GM12865 (cell line): ENCODE measurements around the gene PCOLCE2.

ENCODE experiments used
- DNase-seq: peaks from one replicate; pipeline ENCODE4 v3.0.0; 2010; ENCODE audit warnings: low read depth
- H3K4me3 ChIP-seq: 2 replicates; pipeline ENCODE4 v1.5.1; 2011; ENCODE audit warnings: mild to moderate bottlenecking, low read depth, low read length, control low read depth
- TF ChIP-seq, protein P1 (sequence below): IDR thresholded peaks from 2 replicates; pipeline ENCODE4 v1.5.1; 2011; ENCODE audit warnings: low read length, control low read depth, low read depth, inconsistent platforms; ENCODE audit not compliant: insufficient read depth; ENCODE audit errors: missing control alignments

PCOLCE2 gene

DNA sequence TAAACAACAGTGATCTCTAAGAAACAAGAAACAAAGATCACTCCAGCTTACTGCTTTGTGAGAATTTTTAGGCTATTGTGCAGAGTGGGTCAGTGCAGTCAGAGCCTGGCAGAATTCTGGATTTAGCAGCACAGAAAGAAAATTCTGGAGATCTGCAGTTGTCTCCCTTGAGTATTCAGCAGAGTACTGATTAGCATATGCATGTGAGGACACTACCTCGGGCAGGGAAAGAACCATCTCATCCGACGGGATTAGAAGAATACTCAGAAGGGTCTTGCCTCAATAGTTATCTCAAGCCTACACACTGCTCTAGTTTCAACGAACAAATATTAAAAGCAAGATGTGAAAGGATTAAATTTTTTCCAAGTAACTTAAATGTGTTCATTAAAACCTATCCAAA is 94.4 kb downstream of the PCOLCE2 start:
- no peak for DNase-seq
- TF ChIP-seq, protein P1, sequence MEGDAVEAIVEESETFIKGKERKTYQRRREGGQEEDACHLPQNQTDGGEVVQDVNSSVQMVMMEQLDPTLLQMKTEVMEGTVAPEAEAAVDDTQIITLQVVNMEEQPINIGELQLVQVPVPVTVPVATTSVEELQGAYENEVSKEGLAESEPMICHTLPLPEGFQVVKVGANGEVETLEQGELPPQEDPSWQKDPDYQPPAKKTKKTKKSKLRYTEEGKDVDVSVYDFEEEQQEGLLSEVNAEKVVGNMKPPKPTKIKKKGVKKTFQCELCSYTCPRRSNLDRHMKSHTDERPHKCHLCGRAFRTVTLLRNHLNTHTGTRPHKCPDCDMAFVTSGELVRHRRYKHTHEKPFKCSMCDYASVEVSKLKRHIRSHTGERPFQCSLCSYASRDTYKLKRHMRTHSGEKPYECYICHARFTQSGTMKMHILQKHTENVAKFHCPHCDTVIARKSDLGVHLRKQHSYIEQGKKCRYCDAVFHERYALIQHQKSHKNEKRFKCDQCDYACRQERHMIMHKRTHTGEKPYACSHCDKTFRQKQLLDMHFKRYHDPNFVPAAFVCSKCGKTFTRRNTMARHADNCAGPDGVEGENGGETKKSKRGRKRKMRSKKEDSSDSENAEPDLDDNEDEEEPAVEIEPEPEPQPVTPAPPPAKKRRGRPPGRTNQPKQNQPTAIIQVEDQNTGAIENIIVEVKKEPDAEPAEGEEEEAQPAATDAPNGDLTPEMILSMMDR: no peak
- H3K4me3 ChIP-seq: no peak overlapping the region

DNA sequence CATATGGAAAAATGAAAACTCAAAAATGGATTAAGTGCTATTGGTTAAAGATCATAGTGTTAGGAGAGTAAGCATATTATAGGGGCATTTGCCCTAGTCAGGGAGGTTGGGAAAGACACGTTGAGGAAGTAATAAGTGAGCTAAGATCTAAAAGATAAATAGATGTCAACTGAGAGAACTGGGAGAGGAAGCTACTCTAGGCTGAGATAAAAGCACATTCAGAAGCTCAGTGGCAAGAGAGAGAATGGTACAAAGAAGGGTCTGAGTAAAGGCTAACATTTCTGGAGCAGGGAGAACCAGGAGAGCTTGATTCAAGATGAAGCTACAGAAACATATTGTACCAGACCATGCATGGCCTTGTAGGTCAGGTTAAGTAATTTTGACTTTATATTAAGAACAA is 101.2 kb downstream of the PCOLCE2 start:
- H3K4me3 ChIP-seq: no peak overlapping the region
- TF ChIP-seq, protein P1: no peak
- DNase-seq: no peak

DNA sequence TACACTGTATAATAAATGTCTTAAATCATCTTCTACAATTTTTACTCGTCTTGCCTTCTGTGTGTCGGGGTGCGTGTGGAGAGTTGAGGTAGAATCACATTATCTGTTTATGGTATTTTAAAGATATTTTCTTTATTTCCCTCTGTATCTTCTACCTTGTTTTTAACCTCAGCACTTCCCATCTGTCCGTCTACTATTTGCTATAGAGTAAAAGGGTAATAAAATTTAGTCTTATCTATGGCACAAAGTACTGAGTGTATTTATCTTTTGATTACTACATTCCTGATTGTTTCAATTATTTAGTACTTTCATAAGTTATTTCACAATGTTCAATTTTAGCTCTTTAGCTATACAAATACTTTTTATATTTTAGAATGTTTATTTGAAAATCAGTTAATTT is 102.9 kb downstream of the PCOLCE2 start:
- H3K4me3 ChIP-seq: no peak overlapping the region
- DNase-seq: no peak
- TF ChIP-seq, protein P1: no peak

DNA sequence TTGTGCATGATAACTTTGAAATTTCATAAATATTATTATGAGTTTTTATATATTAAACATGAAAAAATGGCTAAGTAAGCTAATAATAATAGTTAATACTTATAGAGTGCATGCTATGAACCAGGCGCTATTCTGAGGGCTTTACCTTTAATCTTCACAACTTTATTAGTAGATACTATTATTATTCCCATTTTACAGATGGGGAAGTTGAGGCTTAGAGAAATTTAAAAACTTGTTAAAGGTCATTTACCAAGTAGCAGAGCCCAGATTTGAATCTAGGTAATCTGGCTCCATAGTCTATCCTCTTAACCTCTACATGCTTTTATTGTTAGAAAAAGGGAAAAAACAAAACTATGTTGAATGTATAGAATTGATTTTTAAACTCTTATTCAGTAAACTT is 104.7 kb downstream of the PCOLCE2 start:
- H3K4me3 ChIP-seq: no peak overlapping the region
- TF ChIP-seq, protein P1: no peak
- no peak for DNase-seq

DNA sequence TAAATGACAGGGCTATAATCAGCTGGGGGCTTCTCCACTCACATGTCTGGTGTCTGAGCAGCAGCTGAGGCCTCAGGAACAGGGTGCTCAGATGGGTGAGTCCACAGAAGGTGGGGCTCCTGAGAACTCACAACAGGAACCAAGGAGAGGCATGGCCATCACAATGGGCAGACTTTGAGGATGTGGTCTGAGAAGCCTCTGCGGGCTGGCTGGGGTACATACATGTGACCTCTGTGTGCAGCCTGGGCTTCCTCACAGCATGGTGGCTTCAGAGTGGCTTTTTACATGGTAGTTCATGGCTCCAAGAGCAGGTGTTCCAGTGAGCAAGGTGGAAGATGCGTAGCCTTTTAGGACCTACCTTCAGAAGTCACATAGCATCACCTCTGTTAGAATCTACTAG is 106.3 kb downstream of the PCOLCE2 start:
- TF ChIP-seq, protein P1: no peak
- H3K4me3 ChIP-seq: no peak overlapping the region
- DNase-seq: peak; percentile 17

DNA sequence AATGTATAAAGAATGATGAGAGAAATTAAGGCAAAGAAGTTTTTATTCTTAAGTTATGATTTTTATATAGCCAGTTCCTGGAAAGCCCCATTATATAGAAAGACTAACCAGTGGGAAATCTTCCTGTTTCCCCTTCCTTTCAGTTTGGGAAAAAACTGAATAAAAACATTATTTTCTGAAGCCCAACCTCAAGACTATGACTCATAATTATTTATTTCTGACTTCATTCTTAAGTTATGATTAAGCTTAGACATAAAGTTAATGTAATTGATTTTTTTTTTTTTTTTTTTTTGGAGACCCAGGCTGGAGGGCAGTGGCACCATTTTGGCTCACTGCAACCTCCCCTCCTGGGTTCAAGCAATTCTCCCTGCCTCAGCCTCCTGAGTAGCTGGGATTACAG is 109.3 kb downstream of the PCOLCE2 start:
- no peak overlapping the region for H3K4me3 ChIP-seq
- TF ChIP-seq, protein P1: no peak

DNA sequence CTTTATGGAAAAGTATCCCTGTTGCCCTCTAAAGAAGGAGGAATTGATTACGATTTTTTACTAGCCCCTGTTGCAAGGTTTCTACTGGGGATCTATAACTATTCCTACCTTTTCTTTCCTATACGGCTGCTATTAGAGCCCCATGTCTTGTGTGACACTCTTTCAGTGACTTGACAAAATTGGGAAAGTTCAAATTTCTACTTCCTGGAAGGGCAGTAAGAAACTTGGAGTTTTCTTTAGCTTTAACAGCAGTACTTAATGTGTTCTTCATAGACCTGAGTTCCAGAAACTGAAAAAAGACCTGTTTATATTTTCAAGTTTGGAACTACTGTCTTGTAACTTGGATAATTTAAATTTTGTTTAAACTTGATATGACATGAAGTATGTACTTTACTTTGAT is 110.3 kb downstream of the PCOLCE2 start:
- TF ChIP-seq, protein P1: no peak
- DNase-seq: no peak
- H3K4me3 ChIP-seq: no peak overlapping the region

More for the DNA sequence above, 109.3 kb downstream of the PCOLCE2 start:
- DNase-seq: no peak
